ENCODE measurements around the gene RFNG. TPM values are rescaled to one million over a fixed set of nuclear protein-coding genes. Genes with fewer than 3 reads are reported as not detected.

Gene RFNG
- total RNA-seq, 4 donors from 2014 or later = 22.5 to 66.9 (median 49.0) TPM

- TF ChIP-seq, protein P1, sequence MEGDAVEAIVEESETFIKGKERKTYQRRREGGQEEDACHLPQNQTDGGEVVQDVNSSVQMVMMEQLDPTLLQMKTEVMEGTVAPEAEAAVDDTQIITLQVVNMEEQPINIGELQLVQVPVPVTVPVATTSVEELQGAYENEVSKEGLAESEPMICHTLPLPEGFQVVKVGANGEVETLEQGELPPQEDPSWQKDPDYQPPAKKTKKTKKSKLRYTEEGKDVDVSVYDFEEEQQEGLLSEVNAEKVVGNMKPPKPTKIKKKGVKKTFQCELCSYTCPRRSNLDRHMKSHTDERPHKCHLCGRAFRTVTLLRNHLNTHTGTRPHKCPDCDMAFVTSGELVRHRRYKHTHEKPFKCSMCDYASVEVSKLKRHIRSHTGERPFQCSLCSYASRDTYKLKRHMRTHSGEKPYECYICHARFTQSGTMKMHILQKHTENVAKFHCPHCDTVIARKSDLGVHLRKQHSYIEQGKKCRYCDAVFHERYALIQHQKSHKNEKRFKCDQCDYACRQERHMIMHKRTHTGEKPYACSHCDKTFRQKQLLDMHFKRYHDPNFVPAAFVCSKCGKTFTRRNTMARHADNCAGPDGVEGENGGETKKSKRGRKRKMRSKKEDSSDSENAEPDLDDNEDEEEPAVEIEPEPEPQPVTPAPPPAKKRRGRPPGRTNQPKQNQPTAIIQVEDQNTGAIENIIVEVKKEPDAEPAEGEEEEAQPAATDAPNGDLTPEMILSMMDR (IDR thresholded peaks at IDR 0.05; ENCODE audit: low read depth) = no peak
Measured at GRCh38 chr17:82008258-82008940, 43.2 kb downstream of the RFNG start.

DNA sequence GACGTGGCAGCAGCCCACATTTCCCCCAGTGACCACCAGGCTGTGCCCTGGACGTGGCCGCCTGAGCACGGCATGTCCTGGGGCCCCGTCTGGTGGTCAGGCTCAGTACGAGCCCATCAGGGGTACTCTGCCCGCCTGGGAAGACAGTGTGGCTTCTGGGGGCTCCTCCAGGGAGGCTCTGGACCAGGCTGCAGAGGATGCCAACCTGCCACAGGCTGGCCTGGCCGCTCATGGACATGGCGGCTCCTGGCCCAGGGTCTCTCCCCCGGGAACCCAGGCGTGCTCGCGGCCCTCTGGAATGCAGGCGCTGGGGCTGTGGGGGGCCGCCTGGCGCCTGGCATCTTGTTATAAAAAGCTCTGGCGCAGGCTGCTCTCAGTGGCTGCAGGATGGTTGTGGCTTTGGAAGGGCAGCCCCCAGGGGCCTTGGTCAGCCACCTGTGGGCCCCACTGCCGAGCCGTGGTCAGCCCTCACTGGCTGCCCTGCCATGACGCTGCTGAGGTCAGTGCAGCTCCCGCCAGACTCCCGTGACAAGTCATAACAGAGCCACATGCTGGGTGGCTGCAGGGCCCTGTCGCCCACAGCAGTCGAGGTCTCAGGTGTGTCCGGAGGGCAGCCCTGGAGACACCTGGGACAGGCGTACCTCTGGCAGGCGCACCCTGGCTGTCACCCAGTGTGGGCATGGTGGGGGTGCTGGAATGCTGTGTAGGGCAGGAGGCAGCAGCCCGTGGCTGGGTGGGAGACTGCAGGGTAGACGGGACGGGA, 43.9 kb downstream of the RFNG start:
- TF ChIP-seq, protein P1 (IDR thresholded peaks at IDR 0.05; ENCODE audit: low read depth) = no peak

DNA sequence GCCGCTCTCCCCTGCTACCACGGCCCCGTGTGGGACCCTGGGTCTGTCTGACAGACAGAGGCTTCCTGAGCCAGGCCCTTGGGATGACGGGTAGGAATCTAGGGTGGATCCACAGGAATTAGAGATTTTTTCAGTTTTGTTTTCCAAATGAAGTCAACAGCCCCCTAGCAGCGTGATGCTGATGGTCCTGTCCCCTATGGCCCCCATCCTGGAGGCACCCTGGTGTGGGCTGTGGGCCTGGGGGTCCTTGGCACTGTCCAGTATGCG, 44.5 kb downstream of the RFNG start:
- TF ChIP-seq, protein P1 (IDR thresholded peaks at IDR 0.05; ENCODE audit: low read depth) = no peak

DNA sequence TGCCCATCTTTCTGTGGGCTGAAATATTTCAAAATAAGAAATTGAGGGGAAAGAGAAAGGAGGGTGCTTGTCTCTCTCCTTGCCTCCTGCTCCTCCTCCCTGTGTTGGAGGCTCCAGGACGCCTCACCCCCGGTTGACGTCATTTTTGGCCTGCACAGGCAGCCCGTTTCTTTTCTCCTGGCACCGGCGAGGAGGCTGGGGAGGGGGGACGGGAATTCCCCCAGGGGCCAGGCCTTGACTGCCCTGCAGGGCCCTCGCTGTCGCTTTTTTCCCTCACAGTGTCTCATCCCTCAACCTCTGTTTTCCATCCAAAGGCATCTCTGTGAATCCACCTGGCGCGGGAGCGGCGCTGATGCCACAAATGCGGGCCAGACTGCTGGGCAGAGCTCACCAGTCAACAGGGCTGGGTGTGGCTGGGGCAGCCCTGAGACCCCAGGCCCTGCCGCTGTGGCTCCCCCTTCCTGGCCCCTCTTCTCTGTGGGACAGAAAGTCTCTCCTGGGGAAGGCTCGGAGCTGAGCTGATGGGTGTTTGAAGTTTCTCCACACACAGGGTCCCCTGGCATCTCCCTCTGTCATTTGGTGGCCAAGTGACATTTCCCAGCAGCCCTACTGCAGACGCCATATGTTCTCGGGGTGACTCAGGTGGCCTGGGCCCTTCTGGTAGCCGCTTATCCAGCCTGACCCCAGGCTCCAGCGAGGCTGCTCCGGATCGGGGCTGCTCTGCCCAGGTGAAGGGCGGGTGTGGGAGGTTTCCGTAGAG, 45.0 kb downstream of the RFNG start:
- TF ChIP-seq, protein P1 (IDR thresholded peaks at IDR 0.05; ENCODE audit: low read depth) = no peak

DNA sequence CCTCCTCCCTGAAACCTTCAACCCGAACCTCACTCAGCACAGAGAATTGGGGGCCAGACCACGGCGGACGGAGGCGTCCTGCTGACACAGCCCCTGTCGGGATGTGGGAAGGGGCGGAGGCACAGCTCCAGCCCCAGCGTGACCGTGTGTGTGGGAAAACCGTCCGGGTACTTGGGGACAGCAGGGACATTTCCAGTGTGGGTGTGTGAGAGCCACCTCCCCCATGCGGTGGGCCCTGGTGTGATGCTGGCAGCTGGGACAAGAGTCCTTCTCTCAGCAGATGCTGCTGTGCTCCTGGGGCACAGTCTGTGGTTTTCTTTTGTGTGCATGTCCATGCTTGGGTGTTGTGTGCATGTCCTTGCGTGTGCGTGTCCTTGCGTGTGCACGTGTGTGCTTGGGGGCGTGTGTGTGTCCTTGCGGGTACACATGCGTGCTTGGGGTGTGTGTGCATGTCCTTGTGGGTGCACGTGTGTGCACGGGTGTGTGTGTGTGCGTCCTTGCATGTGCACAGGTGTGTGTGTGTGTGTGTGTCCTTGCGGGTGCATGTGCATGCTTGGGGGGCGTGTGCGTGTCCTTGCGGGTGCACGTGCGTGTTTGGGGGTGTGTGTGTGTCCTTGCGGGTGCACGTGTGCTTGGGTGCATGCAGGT, 45.8 kb downstream of the RFNG start:
- TF ChIP-seq, protein P1 (IDR thresholded peaks at IDR 0.05; ENCODE audit: low read depth) = no peak

DNA sequence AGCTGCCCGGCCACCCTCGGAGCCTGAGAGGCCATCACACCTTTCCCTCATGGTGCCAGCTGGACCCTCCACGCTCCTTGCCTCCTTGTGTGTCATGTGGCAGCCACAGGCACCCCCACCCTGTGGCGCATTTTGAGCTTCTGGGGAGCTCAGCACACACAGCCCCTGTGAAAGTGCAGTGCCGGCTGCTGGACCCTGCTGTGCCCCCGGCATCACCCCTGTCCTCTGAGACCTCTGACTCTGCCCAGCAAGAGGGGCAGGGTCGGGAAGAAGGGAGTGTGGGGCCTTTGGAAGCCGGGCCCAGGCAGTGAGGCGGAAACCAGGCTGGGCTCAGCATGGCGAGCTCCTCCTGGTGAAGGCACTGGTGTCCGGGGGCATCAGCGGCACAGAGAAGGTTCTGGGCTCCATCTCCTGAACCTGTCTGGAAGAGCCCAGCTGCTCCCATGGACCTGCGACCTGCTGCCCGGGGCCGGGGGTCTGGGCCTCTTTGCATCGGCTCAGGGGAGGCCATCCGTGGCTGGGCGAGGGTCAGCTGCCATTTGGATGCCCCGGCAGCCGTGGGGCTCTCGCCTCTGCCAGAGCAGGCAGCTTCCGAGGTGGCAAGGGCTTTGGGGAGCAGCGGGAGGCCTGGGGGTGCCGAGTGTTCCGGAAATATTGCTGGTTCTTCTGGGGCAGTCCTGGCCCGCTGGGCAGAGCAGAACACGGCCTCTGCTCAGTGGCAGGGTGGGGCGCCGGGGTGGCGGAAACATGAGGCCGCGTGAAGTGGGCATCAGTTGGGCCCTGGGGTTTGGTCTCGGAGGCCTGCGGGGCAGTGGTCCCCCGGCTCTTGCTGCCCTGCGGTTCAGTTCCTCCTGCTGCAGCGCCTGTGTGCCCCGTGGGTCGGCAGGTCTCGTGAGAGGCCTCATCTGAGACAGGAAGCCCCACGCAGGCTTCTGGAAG, 46.8 kb downstream of the RFNG start:
- TF ChIP-seq, protein P1 (IDR thresholded peaks at IDR 0.05; ENCODE audit: low read depth) = no peak
